Measurements from ENCODE around the gene SNAP91. TPM values are rescaled to one million over a fixed set of nuclear protein-coding genes. Genes with fewer than 3 reads are reported as not detected.
"Not testable (repeated sequence)": the region's sequence is repeated elsewhere in the genome, so short reads cannot be mapped to it uniquely, and the experiment has no call there.

The SNAP91 gene
- total RNA-seq, 1 donor from 2014 or later, result 108 TPM

DNA sequence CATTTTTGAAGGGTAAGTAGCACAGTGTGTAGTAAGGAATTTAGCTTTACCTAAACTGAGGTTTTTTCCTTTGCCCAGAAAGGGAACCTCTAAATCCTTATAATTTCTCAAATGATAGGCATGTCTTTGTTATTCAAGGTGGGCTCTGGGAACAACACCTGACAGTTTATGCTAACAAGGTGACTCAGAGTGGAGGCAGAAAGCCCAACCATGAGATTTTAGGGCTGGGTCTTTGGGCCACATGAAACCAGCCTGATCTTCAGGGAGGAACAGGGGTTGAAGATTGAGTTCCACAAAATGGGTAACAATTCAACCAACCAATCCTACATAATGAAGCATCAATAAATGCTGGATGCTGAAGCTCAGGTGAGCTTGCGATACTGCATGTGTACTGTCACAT, 149.9 kb downstream of the SNAP91 start:
- no peak for FAIRE-seq
- DNase-seq (ENCODE audit: low spot score in 2 of 2), result no peak

DNA sequence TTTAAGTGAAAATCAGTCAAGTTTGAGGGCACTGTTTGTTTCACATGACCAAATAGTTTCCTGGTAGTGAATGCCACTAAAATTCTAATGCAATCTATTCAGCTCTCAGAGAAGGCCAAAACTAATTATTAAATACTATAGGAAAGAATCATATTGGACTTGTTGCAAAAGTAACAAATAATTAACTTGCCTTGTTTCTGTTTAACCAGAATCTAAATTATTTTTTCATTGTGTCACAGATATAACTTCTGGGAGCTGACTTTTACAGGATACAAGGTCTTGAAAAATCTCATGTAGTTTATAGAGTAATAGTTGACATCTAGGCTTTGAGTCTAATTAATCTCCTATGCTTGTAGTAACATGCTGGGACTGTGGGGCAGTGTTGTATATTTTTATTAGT, 152.0 kb downstream of the SNAP91 start:
- FAIRE-seq, result no peak

DNA sequence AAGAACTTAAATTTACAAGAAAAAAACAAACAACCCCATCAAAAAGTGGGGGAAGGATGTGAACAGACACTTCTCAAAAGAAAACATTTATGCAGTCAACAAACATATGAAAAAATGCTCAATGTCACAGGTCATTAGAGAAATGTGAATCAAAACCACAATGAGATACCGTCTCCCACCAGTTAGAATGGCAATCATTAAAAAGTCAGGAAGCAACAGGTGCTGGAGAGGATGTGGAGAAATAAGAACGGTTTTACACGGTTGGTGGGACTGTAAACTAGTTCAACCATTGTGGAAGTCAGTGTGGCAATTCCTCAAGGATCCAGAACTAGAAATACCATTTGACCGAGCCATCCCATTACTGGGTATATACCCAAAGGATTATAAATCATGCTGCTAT, 157.2 kb downstream of the SNAP91 start:
- not testable (repeated sequence) for DNase-seq (ENCODE audit: low spot score in 2 of 2); FAIRE-seq

More for the DNA sequence above, 152.0 kb downstream of the SNAP91 start:
- DNase-seq (ENCODE audit: low spot score in 2 of 2), result no peak

DNA sequence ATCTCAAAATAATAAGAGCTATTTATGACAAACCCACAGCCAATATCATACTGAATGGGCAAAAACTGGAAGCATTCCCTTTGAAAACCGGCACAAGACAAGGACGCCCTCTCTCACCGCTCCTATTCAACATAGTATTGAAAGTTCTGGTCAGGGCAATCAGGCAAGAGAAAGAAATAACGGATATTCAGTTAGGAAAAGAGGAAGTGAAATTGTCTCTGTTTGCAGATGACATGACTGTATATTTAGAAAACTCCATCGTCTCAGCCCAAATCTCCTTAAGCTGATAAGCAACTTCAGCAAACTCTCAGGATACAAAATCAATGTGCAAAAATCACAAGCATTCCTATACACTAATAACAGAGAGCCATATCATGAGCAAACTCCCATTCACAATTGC, 158.4 kb downstream of the SNAP91 start:
- not testable (repeated sequence) for DNase-seq (ENCODE audit: low spot score in 2 of 2); FAIRE-seq

DNA sequence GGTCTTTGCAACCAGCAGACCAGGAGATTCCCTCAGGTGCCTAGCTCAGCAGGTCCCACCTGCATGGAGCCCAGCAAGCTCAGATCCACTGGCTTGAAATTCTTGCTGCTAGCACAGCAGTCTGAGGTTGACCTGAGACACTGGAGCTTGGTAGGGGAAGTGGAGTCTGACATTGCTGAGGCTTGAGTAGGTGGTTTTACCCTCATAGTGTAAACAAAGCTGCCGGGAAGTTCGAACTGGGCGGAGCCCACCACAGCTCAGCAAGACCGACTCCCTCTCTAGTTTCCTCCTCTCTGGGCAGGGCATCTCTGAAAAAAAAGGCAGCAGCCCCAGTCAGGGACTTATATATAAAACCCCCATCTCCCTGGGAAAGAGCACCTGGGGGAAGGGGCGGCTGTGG, 162.3 kb downstream of the SNAP91 start:
- FAIRE-seq, result no peak

DNA sequence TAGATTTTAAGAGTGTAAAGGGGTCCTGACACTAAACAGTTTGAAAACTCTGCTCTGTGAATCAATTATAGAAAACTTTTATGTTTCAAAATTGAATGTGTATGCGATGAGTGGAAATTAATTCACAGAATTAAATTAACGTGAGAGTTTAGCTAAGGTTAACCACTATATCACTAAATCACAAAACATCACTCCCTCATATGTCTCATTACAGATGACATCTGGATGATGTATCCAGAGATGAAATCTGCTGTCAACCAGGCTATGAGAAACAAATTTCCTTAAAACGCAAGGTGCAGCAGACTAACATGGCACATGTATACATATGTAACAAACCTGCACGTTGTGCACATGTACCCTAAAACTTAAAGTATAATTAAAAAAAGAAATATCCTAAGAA, 169.2 kb downstream of the SNAP91 start:
- DNase-seq (ENCODE audit: low spot score in 2 of 2) (no peak), FAIRE-seq (no peak)

More for the DNA sequence above, 162.3 kb downstream of the SNAP91 start:
- DNase-seq (ENCODE audit: low spot score in 2 of 2), result no peak

DNA sequence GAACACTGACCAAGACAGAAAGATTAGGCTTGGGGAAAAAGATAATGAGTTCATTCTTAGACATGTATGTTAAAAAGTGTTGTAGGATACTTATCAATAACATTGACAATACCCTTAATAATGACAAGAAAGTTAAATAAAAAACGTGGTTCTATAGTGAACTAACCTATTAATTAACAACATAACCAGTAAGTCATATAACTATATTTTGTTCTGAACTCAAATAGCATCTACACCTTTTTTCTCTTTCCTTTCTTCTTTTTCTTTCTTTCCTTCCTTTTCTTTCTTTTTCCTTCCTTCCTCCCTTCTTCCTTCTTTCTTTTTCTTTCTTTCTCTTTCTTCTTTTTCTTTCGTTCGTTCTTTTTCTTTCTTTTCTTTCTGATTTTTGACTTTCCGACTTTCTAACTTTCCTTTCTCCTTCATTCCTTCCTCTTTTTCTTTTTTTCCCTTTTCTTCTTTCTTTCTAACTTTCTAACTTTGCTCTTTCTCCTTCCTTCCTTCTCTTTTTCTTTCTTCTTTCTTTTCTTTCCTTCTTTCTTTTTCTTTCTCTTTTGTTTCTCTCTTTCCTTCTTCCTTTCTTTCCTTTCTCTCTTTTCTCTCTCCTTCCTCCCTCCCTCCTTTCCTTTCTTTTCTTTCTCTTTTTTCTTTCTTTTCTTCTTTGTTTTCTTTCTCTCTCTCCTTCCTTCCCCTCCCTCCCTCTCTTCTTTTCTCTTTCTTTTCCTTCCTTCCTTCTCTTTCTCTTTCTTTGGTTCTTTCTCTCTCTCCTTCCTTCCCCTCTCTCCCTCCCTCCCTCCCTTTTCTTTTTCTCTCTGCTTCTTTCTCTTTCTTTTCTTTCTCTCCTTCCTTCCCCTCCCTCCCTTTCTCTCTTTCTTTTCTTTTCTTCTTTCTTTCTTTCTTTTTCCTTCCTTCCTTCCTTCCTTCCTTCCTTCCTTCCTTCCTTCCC, 172.0 kb downstream of the SNAP91 start:
- FAIRE-seq, result no peak
- DNase-seq (ENCODE audit: low spot score in 2 of 2), result no peak

DNA sequence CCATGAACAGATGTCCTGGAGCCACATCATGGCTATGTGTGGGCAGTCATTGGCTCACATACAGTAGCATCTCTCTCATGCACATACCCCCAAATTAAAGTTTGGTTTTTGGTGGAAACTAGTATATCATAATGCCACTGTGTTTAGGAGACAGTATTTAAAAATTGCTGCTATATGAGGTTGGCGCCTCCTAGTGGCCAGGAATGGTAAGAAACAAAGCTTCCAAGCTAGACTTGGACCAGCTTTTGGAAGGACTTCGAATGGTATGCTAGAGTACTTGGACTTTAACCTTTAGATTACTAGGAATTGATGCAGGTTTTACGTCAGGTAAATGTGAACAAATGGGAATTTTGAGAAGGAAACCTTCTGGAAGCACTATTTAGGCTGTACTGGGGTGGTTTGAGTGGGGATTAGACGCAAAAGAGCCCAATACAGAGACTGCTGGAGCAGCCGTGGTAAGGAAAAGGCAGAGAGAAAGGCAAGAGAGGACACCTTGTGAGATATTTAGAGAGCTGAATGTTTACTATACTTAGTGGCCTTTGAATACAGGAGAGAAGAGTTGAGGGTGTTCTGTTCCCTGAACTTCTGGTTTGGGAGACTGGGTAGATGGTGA, 172.8 kb downstream of the SNAP91 start:
- DNase-seq (ENCODE audit: low spot score in 2 of 2), result no peak
- FAIRE-seq, result no peak

DNA sequence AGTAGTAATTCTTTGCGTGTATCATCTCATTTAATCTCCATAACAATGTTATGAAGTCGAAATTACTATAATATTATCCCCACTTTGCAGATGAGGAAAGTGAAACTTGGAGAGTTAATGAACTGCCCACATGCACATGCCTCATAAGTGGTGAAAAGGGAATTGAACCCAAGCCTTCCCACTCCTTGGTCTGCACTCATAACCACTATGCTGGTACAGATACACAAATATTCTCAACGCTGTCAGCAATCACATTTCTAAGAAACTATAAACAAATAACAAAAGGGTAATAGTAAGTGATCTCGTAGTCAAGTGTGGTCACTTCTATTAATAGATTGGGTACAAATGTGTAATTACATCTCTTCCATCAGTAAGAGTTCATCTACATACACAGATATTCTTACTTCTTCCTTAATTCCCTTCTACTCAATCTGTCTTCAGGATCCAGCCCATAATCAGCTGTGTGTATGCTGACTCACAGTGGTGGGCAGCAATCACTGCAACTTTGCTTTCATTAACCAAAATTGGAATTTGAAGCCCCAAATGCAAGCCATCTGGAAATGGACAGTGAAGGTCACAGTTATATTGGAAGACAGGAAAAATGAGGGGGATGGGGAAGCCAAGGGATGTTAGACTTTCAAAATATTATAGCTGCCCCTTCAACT, 190.0 kb downstream of the SNAP91 start:
- FAIRE-seq, result no peak
- DNase-seq (ENCODE audit: low spot score in 2 of 2), result no peak

DNA sequence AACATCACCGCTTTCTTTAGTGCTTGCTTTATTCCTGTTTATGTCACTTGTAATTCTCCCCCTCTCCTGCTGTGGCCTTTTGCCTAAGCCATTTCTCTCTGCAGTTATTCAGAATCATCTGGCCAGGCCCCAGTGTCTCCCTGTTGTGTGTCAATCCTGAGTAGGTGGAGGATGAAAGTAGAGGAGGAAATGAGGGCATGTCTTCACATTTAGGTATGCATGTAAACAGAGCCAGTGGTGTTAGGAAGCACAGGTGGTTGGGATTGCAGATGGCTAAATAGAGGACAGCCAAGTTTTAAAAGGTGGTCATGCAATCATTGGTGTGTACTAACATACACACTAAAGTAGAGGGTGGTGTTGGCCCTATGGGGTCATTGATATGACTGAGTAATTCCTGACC, 191.4 kb downstream of the SNAP91 start:
- FAIRE-seq (no peak), DNase-seq (ENCODE audit: low spot score in 2 of 2) (no peak)

DNA sequence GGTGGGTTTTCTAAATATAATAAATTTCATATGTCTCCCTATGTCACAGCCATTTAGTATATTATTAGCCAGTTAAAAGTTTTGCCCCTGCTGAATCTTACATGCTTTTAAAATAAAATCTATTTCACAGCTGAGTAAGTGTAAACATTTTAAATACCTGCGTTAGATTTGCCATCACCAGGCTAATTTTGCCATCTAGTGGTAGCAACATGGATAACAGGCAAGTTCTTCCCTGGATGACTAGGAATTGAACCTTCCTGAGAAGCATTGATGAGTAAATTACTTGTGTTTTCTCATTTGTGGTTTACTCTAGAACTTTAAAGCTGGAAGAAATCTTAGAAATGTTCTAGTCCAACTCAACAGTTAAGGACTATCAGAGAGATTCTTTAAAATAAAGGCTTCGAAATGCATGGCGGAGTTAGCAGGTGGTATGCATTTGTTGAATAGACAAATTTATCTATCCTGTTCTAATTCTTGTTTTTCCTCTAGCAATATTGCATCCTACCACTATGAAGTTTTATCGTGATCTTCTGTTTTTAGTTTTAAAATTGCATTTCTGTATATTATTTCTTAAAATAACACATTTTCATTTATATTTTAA, 193.9 kb downstream of the SNAP91 start:
- DNase-seq (ENCODE audit: low spot score in 2 of 2), result peak; percentile 31 to 35
- peak; percentile 88 for FAIRE-seq

DNA sequence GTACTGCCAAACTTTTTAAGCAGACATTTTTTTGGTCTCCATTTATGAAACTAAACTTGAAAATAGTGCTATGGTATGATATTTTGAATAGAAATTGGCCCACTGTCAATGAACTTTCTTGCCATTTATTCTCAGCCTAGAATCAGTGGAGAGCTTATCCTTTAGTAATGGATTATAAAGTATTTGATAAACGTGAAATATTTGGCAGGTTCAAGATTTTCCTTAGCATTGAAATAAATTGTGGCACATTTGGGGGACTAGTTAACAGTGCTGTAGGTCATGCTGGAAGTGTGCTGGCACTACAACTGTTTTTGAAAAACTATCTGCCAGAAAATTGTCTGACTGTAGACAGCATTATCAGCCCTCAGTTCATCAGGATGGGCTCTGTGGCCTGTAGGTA, 194.4 kb downstream of the SNAP91 start:
- FAIRE-seq (no peak), DNase-seq (ENCODE audit: low spot score in 2 of 2) (no peak)

DNA sequence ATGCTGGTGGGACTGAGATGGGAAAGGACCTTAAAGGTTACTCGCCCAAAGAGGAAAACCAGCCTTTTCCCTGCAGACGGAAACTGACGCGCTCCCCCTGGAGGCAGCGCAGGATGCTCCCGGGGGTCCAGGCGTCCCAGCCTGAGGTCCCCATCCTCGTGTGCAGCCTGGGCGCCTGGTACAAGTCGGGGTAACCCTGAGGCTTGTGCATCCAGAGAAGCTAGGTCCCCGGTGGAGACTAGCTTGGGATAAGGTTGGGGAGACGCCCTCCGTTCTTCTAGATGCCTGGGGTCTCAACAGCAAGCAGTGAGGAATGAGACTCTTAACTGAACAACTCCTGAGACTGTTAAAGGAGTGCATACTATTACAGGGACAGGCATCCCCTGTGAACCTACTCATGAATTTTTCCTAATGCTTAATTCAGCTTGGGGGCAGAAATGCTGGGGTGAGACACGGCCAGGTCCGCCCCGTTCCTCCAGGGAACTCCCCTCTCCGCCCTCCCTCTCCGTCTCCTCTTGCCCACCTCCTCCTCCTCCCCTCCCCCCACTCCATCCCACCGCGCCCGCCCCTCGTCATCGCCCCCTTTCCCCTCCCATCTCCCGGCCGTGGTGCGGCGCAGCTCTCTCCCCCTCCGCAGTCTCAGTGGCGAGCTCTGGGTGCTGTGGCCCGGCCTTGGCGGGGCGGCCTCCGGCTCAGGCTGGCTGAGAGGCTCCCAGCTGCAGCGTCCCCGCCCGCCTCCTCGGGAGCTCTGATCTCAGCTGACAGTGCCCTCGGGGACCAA, 196.8 kb downstream of the SNAP91 start, which contains the start of gene PRSS35:
Gene PRSS35 (plus strand): TSS at position 634 of the 781 bp plus-strand sequence. CDS start 10,908 bp downstream, outside the sequence.
- FAIRE-seq (no peak), DNase-seq (ENCODE audit: low spot score in 2 of 2) (peak in 1 of 2 donors; percentile 32)

DNA sequence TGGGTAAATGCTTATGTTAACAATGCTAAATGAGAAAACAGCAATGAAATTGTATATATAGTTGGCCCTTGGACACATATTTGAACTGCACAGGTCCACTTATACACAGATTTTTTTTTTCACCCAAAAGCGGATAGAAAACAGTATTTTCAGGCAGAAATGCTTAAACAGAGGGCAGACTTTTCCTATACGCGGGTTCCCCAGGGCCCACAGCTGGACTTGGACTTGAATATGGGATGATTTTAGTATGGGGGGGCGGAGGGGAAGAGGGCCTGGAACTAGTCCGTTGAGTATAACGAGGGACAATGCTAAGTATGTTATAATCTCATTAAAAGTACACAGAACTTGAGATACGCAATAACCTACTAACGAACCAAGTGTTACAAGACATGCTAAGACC, 197.6 kb downstream of the SNAP91 start:
- DNase-seq (ENCODE audit: low spot score in 2 of 2), result no peak
- no peak for FAIRE-seq

DNA sequence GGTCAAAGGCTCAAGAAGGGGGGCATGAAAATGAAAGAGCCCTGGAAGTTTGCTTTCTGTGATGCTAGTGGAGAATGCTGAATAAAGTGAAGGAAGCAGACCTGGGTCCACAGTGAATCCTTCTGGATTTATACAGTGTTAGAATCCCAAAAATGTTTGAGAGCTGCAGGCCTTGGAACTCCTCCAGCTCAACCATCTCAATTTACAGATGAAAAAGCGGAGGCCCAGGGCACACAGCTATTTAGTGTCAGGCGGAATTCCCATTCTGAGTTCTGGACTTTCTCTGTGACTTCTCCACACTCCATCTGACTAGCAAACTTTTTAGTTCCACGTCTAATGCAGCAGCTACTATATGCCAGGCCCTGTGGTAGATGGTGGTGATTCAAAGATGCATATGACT, 198.1 kb downstream of the SNAP91 start:
- DNase-seq (ENCODE audit: low spot score in 2 of 2) (no peak), FAIRE-seq (no peak)

DNA sequence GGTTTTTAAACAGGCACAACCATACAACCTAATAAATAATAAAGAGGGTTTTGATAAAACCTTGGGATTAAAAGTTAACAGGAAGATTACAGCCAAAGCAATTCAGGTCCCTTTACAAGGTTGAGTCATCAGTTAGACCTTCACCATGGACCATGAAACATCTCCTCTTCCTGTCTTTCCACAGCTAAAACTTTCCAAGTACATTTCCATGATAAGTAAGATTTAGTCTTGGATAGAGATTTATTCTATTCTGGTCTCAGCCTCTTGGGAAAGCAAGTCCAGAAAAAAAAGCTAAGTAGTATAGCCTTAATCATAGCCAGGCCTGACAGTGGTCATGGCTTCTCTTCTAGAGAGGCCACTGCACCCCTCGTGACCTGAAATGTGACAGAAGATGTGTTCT, 199.5 kb downstream of the SNAP91 start:
- DNase-seq (ENCODE audit: low spot score in 2 of 2), result no peak
- FAIRE-seq, result no peak

DNA sequence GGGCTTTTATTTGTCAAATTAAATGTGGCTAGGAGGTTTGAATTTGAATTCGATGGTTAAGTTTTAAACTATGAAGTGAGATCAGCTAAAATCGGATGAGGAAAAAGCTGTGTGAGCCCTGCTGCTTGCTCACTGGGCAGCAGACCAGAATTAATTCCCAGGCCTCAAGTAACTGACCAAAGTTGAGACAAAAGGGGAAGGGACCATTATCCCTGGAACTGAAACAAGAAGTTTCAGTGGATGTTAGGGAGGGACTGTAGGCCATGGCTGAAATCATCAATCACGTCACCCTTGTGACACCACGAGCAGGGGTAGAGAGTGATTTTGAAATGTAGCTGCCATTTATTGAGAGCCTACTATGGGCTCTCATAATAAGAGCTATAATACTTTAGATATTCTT, 203.5 kb downstream of the SNAP91 start:
- FAIRE-seq (no peak), DNase-seq (ENCODE audit: low spot score in 2 of 2) (no peak)

Data from frontal cortex (tissue), 4 donors.